HG03025 (cell line): Measurements from ENCODE around the gene HNRNPH2.

ENCODE experiments used
- ATAC-seq: cut with Tn5 transposase; IDR thresholded peaks from one replicate; pipeline ENCODE4 v1.9.1; 2021; ENCODE audit warnings: mild to moderate bottlenecking, moderate library complexity; ENCODE audit not compliant: unreplicated experiment, low FRiP score

Gene HNRNPH2

GRCh38 chrX:101450961-101451360, 42.9 kb downstream of the HNRNPH2 start:
- no peak for ATAC-seq

- ATAC-seq: no peak
Observed at GRCh38 chrX:101452056-101452455, 44.0 kb downstream of the HNRNPH2 start.

- ATAC-seq: no peak
Observed at GRCh38 chrX:101460669-101461068, 52.6 kb downstream of the HNRNPH2 start.

DNA sequence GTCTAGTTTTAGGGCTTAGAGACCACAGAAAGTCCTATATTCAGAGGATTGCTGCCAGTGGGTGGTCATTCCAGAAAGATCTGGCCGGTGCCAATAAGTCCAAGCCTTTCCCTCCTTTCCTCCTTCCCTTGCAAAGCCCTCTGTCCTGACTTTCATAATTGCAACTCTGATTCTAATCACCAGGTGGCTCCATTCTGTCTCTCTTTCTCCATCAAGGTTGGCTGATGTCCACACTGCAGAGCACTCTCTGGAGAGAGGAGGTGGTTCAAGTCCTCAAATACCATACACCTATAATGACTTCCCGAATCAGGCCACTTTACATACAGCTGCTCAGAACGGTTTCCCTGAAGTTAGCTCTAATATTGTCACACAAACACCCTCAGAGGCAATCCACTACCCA, 54.9 kb downstream of the HNRNPH2 start:
- ATAC-seq: no peak
